Stimulated activated CD8-positive, alpha-beta memory T cell treated with anti-CD3 and anti-CD28 coated beads, Interleukin-15, amount 100 ng/mL, for 24 hours (primary cell): ENCODE data around the gene FDXR.

Experiments used
- DNase-seq: peaks from one replicate; pipeline ENCODE4 v3.0.0-alpha.2; 2020; ENCODE audit warnings: low read depth

The FDXR gene

DNA sequence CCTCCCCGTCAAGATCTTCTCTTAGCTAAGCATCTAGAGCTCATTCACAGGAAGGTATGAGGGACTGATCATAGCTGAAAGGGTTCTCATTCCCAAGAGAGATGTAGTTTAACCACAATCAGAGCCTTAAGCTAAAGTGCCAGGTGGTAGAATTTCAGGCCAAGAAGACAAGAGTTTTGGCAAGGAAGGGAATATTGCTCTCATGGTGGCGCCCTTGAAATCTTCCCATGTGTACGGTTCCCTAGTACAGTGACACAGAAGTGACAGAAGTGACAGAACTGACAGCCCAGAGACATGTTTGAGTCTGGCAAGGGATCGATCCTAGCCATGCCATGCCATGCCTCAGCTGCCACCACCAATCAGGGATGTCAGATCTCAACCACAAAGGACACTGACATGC lies 15.6 kb downstream of the FDXR start:
- no peak for DNase-seq

DNA sequence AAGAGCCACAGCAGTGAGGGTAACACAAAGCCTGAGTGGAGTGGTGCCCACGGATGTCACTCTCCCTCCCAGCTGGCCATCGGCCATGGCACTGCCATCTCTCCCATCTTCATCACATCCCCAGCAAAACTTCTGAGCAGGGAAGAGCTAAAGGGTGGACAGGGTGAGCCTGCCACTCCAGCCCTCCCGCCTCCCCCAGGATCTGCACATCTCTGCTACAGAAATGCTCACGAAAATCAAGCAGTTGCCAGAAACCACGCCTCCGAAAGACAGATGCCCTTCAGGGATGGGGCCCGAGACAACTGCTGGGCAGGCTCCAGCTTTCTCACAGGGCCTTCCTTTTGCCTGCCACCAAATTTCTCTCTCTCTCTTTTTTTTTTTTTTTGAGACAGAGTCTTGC lies 16.7 kb downstream of the FDXR start:
- no peak for DNase-seq

DNA sequence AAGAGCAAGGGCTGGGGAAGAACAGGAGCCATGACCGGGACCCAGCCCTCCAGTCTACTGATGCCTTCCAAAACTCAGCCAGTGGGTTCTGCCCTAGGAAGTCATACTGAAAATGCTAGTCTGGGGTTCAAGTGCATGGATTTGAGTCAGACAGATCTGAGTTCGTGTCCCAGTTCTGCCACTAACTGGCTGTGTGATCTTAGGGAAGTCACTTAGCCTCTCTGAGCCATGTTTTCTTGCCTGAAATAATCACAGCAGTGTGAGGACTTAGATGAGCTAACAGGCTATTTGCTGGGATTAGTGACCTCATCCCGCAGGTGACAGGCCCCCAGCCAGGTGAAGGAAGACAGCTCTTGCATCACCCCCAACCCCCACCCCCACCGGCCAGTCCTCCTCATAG lies 17.5 kb downstream of the FDXR start:
- no peak for DNase-seq

- no peak for DNase-seq
Measured at GRCh38 chr17:74854792-74855191, 18.0 kb downstream of the FDXR start.

DNA sequence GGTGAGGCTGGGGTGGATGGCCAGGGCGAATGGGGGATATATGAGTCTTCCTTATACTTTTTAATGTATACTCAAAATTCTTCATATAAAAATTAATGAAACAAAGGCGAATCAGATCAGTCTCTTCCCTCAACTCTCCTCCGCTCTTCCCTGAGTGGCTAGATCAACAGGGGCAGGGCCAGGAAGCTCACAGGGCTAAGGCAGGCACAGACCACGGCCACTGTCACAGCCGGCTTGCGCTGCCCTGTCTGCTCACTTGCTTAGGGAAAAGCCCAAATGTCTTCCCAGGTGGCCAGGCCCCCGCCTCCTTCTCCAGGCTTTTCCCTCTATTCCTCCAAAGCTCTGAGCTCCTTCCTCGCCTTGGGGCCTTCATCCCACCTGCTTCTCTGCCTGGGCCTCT lies 19.1 kb downstream of the FDXR start:
- DNase-seq: no peak

DNA sequence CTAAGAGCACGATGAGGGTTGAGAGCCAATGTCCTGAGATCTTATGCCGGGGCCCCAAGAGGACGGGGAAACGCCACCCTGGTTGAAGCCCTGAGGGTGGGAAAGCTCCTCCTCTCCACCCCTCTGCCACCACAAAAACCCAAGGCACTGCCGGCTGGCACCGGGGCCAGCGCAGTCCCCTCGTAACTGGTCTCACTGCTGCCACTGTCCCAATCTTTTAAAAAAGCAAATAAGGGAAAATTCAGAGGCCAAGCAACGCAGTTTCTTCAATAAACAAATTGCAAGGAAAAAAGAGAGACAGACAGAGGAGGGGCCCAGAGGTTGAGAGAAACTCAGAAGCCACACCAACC lies 19.8 kb downstream of the FDXR start:
- DNase-seq: no peak

DNA sequence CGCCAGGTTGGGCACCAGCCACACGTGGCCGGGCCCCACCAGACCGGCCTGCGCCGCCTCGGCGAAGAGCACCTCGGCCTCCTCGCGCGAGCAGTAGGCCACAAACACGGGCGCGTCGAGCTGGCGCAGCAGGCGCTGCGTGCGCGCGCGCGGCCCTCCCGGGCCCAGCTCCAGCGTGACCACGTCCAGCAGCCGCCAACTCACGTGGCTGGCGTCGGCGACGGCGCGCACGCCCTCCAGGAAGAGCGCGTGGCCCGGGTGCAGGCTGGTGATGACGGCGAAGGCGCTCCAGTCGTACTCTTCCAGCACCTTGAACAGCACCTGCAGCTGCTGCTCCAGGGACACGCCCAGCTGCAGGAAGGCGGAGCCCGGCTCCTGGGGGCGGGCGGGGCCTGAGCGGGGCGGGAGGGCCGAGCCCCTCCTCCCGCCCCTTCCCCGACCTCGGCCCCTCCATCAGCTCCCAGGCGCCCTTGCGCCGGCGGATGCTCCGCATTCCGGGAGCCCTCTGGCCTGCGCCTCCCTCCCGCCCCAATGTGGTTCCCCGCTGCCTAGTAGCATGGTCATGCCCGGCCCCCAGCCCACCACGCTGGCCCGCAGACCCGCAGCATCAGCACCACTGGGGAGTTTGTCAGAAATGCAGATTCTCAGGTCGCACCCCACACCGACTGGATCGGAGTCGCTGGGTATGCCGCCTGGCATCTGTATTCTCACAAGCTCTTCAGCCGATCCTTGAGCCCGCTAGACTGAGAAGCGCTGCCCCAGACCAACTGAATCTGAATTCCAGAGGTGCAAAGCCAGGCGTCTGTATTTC lies 20.4 kb downstream of the FDXR start:
- peak; percentile 32 for DNase-seq

DNA sequence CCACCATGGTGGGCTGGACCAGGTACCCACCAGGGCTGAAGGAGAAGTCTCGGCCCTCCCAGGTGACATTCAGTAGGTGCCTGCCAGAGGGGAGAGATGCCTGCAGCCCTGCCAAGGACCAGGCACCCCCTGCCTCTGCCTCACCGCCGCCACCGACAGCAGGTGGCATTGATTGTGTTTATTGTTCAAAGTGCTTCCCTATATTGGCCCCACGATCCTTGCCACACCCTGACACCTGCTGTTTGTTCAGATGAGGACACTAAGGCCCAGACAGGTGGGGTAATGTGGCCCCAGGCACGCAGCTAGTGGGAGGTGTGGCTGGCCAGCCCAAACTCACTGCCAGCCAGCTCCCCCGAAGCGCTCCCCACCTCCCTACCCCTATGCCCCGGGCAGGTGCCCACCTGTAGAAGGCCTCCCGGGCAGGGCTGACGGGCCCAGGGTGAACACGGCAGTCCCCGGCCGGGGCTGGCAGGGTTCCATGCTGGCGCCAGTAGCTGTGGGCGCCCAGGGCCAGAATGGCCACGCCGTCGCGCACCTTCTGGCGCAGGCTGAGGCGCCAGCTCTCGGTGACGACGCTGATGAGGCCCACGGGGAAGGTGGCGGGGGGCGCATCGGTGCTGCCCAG lies 21.1 kb downstream of the FDXR start:
- no peak for DNase-seq

- no peak for DNase-seq
Measured at GRCh38 chr17:74850914-74851313, 21.9 kb downstream of the FDXR start.

DNA sequence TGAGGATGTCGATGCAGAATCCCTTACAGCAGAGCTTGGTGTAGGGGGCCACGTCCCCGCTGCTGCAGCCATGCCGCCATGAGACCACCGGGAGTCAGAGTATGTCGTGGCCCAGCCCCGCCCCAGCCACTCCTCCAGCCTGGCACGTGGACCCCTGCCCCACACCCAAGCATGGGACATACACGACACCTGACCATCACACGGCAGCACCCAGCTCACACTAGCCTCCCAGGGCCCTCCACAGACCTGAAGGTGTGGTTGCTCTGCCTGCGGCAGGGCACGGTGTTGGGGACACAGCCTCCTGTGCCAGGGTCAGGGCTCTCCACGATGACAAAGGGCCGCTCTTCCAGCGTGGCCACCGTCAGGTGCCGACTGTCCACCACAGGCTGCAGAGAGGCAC lies 22.5 kb downstream of the FDXR start:
- no peak for DNase-seq

DNA sequence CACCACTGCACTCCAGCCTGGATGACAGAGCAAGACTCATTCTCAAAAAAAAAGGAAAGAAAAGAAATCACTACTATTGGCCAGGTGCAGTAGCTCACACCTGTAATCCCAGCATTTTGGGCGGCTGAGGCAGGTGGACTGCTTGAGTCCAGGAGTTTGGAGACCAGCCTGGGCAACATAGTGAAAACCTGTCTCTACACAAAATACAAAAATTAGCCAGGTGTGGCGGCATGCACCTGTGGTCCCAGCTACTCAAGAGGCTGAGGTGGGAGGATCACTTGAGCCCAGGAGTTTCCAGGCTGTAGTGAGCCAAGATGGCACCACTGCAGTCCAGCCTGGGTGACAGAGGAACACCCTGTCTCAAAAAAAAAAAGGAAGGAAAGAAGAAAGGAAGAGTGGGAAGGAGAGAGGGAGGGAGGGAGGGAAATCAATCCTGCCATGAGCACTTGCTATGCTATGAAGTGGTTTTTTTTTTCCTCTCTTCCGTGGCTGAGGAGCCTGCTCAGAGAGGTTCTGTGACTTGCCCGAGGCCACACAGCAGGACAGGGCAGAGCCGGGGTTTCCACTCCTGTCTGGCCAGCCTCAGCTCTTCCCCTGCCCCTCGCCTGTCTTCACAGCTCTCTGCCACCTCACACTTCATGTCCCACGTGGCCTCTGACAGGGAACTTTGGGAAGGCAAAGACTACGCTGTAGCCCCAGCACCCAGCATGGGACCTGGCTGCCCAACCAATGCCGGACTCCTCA lies 24.0 kb downstream of the FDXR start:
- no peak for DNase-seq

GRCh38 chr17:74846621-74847020 lies 26.2 kb downstream of the FDXR start:
- DNase-seq: no peak

DNA sequence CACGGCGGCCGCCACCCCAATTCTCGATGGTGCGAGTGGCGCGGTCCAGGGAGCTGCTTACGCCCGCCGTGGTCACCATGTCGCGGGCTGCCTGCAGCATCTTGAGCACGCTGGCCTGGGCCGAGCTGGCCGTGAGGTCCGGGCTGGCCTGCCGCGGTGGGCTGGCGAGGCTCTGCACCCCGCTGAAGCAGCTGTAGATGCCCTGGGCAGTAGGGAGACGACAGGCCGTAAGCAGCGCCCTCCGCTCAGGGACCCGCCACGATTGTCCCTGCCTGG lies 29.5 kb downstream of the FDXR start:
- no peak for DNase-seq

DNA sequence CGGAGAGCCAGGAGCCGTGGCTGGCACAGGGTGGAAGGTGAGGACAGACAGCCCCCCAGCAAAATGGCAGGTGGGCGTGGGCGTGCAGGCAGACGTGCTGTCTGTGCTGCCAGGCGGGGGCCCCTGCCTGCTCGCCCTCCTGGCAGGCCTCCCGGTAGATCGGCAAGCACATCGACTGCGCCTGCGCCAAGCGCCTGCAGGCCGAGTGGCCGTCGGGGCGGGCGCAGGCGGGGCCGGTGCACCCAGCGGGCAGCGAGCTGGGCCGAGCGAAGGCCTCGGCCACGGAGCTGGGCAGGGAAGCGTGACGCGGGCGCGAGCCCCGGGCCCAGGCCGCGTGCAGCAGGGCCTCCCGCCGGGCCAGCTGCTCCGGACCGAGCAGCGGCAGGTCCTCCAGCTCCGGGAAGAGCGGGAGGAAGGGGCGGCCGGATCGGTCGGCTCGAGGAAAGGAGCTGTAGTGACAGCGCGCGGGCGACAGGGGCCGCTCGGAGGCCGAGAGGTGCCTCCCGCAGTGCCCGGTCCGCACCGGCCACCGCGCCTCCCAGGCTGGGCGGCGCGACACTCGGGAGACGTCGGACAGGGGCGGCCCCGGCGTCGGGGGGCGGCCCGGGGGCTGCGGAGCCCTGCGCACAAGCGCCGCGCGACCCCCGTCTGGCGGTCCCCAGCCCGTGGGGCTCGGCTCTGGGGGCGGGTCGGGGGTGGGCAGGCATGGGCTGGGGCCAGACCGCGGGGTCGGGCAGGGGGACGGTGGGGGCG lies 30.0 kb downstream of the FDXR start:
- DNase-seq: no peak

DNA sequence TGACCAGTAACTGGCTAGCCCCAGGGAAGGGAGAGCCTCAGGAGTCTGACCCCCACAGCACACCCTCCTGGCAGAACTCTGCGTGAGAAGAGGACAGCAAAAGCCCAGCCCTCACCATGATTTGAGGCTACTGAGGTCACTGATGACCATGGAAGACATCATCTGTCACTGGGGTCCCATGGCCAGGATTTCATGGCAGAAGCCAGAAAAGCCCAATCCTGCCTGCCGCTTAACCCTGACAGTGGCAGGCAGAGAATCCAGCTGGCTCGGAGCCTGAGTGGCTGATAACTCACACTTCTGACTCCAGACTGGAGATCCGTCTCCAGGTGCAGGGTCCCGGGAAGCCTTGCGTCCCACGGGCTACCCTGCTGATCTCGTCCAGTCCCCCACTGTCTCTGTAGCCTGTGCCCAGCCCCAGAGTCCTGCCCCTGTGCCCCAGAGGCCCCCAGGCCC lies 30.6 kb downstream of the FDXR start:
- DNase-seq: no peak

- DNase-seq: no peak
Measured at GRCh38 chr17:74840989-74841666, 31.7 kb downstream of the FDXR start.

DNA sequence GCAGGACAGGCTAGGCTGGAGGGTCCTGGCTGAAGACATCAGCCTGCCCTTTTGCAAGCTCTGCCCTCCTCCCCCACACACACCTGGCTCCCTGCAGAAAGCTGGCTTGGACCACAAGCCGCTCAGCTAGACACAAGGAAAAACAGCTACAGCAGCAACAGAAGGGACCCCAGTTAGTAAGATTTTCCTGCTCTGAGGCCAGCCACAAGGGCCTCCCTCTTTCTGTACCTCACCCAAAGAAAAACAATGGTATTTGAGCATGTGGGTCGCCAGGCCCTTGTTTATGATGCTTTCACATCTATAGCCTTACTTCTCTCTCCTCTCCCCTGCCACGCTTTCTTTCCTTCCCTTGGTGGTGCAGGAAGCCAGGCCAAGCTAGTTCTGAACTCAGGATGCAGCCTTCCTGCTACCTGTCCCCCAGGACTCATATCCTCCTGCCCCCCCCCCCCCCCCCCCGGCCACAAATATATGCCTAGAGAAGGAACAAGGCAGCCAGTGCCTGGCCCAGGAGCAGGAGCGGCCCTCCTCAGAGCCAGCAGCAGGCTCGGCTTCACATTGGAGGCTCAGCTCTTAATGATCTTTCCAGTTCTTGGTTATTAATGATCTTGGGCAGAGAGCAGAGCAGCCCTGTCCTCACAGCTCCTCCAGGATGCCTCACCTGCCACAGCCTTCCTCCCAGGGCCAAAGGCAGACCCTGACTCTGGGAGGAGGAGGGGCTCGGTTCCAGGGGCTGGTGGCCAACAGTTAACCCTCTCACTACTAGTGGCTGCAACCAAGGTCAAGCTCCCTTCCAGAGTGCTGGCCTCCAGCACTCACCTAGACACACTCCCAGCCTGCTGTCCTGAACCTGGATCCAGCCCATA lies 32.6 kb downstream of the FDXR start:
- no peak for DNase-seq

GRCh38 chr17:74838274-74838673 lies 34.5 kb downstream of the FDXR start:
- DNase-seq: no peak

- DNase-seq: no peak
Measured at GRCh38 chr17:74836691-74837467, 35.9 kb downstream of the FDXR start.

DNA sequence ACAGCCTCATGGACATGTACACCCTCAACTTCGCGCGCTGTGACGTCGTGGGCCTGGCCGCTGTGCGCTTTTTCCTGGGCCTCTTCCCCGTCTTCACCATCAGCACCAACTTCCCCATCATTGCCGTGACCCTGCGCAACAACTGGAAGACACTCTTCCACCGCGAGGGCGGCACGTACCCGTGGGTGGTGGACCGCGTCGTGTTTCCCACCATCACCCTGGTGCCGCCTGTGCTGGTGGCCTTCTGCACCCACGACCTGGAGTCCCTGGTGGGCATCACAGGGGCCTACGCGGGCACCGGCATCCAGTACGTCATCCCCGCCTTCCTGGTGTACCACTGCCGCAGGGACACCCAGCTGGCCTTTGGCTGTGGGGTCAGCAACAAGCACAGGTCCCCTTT lies 36.6 kb downstream of the FDXR start:
- no peak for DNase-seq
